SU-DHL-6 (cell line): ENCODE results near the gene PECR.

ENCODE experiments used
- H2AFZ ChIP-seq: fragments of 200-600 bp; sonication (generic); 2 replicates; pipeline ENCODE4 v1.6.1; 2014; ENCODE audit warnings: low read depth, mild to moderate bottlenecking, moderate library complexity, mixed read lengths, antibody characterized with exemption, low read length; ENCODE audit not compliant: severe bottlenecking
- H3F3A ChIP-seq: fragments of 200-600 bp; shearing (Covaris generic); 2 replicates; pipeline ENCODE4 v1.6.0; 2016; ENCODE audit warnings: antibody characterized with exemption, mild to moderate bottlenecking; ENCODE audit not compliant: insufficient read depth
- H3K27ac ChIP-seq: fragments of 200-600 bp; sonication (generic); 2 replicates; pipeline ENCODE4 v1.5.1; 2016; ENCODE audit warnings: low read depth, mild to moderate bottlenecking, low read length, moderate library complexity, mixed read lengths
- H3K27me3 ChIP-seq: fragments of 200-600 bp; sonication (generic), shearing (Covaris generic); 2 replicates; pipeline ENCODE4 v1.6.0; 2014; ENCODE audit warnings: mild to moderate bottlenecking, low read length
- H3K36me3 ChIP-seq: fragments of 200-600 bp; sonication (generic); 2 replicates; pipeline ENCODE4 v1.6.1; 2014; ENCODE audit warnings: mild to moderate bottlenecking, low read length, mixed read lengths
- H3K4me2 ChIP-seq: fragments of 300-600, 200-600 bp; shearing (Covaris generic), sonication (generic); 2 replicates; pipeline ENCODE4 v1.6.0; 2014; ENCODE audit warnings: low read length, low read depth, mild to moderate bottlenecking; ENCODE audit not compliant: poor library complexity, severe bottlenecking
- H3K4me3 ChIP-seq: fragments of 200-600 bp; sonication (generic); 2 replicates; pipeline ENCODE4 v1.5.1; 2014; ENCODE audit warnings: antibody characterized with exemption, low read length, mild to moderate bottlenecking, mixed read lengths; ENCODE audit not compliant: insufficient read depth, poor library complexity, severe bottlenecking
- H3K79me2 ChIP-seq: fragments of 200-600 bp; sonication (generic); 2 replicates; pipeline ENCODE4 v1.6.1; 2014; ENCODE audit warnings: mild to moderate bottlenecking, low read length, moderate library complexity; ENCODE audit not compliant: insufficient read depth
- H3K9ac ChIP-seq: fragments of 200-600 bp; sonication (generic); 2 replicates; pipeline ENCODE4 v1.7.0; 2014; ENCODE audit warnings: mild to moderate bottlenecking, low read length
- H3K9me2 ChIP-seq: fragments of 200-600 bp; sonication (generic); replicated peaks from 2 replicates; pipeline ENCODE4 v1.6.1; 2014; ENCODE audit warnings: low read length; ENCODE audit not compliant: insufficient read depth
- H3K9me3 ChIP-seq: fragments of 200-600 bp; sonication (generic); 2 replicates; pipeline ENCODE4 v1.6.1; 2014; ENCODE audit warnings: low read length, mixed read lengths; ENCODE audit not compliant: insufficient read depth
- H4K20me1 ChIP-seq: fragments of 200-600 bp; sonication (generic); 2 replicates; pipeline ENCODE4 v1.6.1; 2014; ENCODE audit warnings: low read depth, mild to moderate bottlenecking, antibody characterized with exemption, low read length, moderate library complexity, mixed read lengths
- CTCF ChIP-seq: fragments of 200-600 bp; sonication (generic); IDR thresholded peaks from one replicate; pipeline ENCODE4 v1.5.1; 2017; ENCODE audit warnings: antibody characterized with exemption, mild to moderate bottlenecking, low read length, moderate library complexity; ENCODE audit not compliant: insufficient read depth, poor library complexity, severe bottlenecking
- EZH2phosphoT487 ChIP-seq: fragments of 200-600 bp; sonication (generic), shearing (Covaris generic); conservative IDR thresholded peaks from 2 replicates; pipeline ENCODE4 v1.6.1; 2018; ENCODE audit warnings: mild to moderate bottlenecking, antibody characterized with exemption, low read length, moderate library complexity, mixed read lengths

Gene PECR

GRCh38 chr2:216023055-216023648 lies 58.5 kb downstream of the PECR start:
- TF ChIP-seq EZH2phosphoT487 (no peak), CTCF (peak; percentile 73)
- Histone ChIP-seq H3K9ac (no peak overlapping the region), H3K4me3 (no peak overlapping the region), H3F3A (no peaks in the 10 kb centered on the region), H3K4me2 (no peak overlapping the region), H3K27me3 (no peaks in the 10 kb centered on the region), H3K27ac (no peak overlapping the region), H4K20me1 (no peaks in the 10 kb centered on the region), H3K9me2 (no peaks in the 10 kb centered on the region), H3K36me3 (no peaks in the 10 kb centered on the region), H3K9me3 (no peaks in the 10 kb centered on the region), H3K79me2 (no peaks in the 10 kb centered on the region), H2AFZ (no peak overlapping the region)

DNA sequence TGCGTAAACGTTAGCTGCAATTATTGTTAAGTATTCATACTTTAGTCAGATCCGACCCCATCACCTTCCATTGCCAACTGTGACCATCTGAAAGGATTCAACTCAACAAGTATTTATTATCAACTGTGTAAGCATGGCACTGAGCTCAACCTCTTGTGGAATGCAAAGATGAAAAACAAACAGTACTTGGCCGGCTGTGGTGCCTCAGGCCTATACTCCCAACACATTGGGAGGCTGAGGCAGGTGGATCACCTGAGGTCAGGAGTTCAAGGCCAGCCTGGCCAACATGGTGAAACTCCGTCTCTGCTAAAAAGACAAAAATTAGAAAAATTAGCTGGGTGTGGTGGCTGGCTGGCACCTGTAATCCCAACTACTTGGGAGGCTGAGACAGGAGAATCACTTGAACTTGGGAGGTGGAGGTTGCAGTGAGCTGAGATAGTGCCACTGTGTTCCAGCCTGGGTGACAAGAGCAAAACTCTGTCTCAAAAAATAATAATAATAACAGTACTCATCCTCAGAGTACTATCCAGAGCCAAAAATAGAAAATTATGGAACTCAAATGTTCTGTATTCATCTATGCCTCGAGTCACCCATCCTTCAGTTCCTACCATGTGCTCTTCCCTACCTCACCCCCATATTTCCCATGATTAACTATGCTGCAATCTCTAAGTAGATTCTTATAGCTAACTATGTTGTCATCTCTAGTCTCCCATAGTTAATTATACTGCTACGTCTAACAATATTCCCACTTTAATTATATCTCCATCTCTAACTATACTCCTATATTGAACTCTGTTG lies 59.6 kb downstream of the PECR start:
- H3K9me2 ChIP-seq = no peaks in the 10 kb centered on the region
- no peak for TF ChIP-seq EZH2phosphoT487
- no peak for TF ChIP-seq CTCF
- no peak overlapping the region for H3K9ac ChIP-seq
- H3K27ac ChIP-seq = no peak overlapping the region
- H3K4me2 ChIP-seq = no peak overlapping the region
- no peak overlapping the region for H2AFZ ChIP-seq
- peaks cover 5% of the 10 kb centered on the region; the same call in 1 of the 2 replicates for H3F3A ChIP-seq
- H3K36me3 ChIP-seq = no peaks in the 10 kb centered on the region
- no peak overlapping the region for H3K4me3 ChIP-seq
- H4K20me1 ChIP-seq = no peaks in the 10 kb centered on the region
- no peaks in the 10 kb centered on the region for H3K79me2 ChIP-seq
- no peaks in the 10 kb centered on the region for H3K27me3 ChIP-seq
- no peaks in the 10 kb centered on the region for H3K9me3 ChIP-seq

DNA sequence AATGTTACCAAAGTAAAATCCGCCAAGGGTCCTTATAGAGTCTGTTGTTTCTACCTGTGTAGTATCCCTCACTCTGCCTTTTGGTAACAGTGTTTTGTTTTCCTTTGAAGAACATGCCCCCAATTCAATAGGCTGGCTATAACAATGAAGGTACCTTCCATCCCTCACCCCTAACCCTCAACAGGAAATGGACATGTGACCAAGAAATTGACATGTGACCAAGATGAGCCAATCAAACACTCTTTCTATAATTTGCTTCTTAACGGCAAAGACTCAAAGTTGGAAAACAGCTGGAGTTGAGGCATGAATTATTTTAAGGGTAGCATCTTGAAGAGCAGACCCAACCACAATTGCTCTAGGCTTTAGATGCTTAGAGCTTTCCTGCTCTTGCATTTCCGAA lies 62.9 kb downstream of the PECR start:
- no peak overlapping the region for H3K27ac ChIP-seq
- peaks cover 7% of the 10 kb centered on the region; the same call in 1 of the 2 replicates for H3F3A ChIP-seq
- no peak overlapping the region for H3K9ac ChIP-seq
- H3K4me3 ChIP-seq = no peak overlapping the region
- no peak overlapping the region for H3K4me2 ChIP-seq
- H3K9me2 ChIP-seq = no peaks in the 10 kb centered on the region
- no peaks in the 10 kb centered on the region for H3K79me2 ChIP-seq
- H3K9me3 ChIP-seq = no peaks in the 10 kb centered on the region
- no peaks in the 10 kb centered on the region for H3K36me3 ChIP-seq
- no peak overlapping the region for H2AFZ ChIP-seq
- TF ChIP-seq EZH2phosphoT487 (no peak), CTCF (no peak)
- no peaks in the 10 kb centered on the region for H4K20me1 ChIP-seq
- no peaks in the 10 kb centered on the region for H3K27me3 ChIP-seq
